Astrocyte (in vitro differentiated cells and primary cell): ENCODE results near the gene OR51G2. TPM values are rescaled to one million over a fixed set of nuclear protein-coding genes. Genes with fewer than 3 reads are reported as not detected.

ENCODE experiments used
- DNase-seq: peaks from one replicate; pipeline ENCODE4 v3.0.0-alpha.2; 2010; ENCODE audit warnings: low read depth
- FAIRE-seq: peaks from 2 replicates; lab custom pipeline; 2011; peaks lifted over from hg19 to GRCh38; lab: Jason Lieb, UNC
- H2AFZ ChIP-seq: 2 replicates; pipeline ENCODE4 v1.6.0; 2012; ENCODE audit warnings: low read depth, low read length, inconsistent platforms
- H3K27ac ChIP-seq: 2 replicates; pipeline ENCODE4 v1.5.1; 2011; ENCODE audit warnings: low read depth, low read length, inconsistent platforms
- H3K27me3 ChIP-seq: 2 replicates; pipeline ENCODE4 v1.6.0; 2011; ENCODE audit warnings: low read length, inconsistent platforms; ENCODE audit not compliant: insufficient read depth
- H3K36me3 ChIP-seq: 2 replicates; pipeline ENCODE4 v1.5.1; 2011; ENCODE audit warnings: low read length, inconsistent platforms; ENCODE audit not compliant: insufficient read depth
- H3K4me1 ChIP-seq: 2 replicates; pipeline ENCODE4 v1.5.1; 2011; ENCODE audit warnings: low read length, inconsistent platforms; ENCODE audit not compliant: insufficient read depth
- H3K4me2 ChIP-seq: 2 replicates; pipeline ENCODE4 v1.6.0; 2012; ENCODE audit warnings: low read length, inconsistent platforms
- H3K4me3 ChIP-seq: 2 replicates; pipeline ENCODE4 v1.5.1; 2011; ENCODE audit warnings: low read depth, mild to moderate bottlenecking, low read length, inconsistent platforms; ENCODE audit not compliant: insufficient read depth
- H3K79me2 ChIP-seq: 2 replicates; pipeline ENCODE4 v1.6.0; 2012; ENCODE audit warnings: mild to moderate bottlenecking, low read length, inconsistent platforms; ENCODE audit not compliant: insufficient read depth
- H3K9ac ChIP-seq: 2 replicates; pipeline ENCODE4 v1.6.0; 2012; ENCODE audit warnings: mild to moderate bottlenecking, low read length, inconsistent platforms
- H3K9me3 ChIP-seq: 2 replicates; pipeline ENCODE4 v1.5.1; 2012; ENCODE audit warnings: low read depth, mild to moderate bottlenecking, low read length, inconsistent platforms; ENCODE audit not compliant: insufficient read depth
- H4K20me1 ChIP-seq: 2 replicates; pipeline ENCODE4 v1.6.0; 2012; ENCODE audit warnings: low read length, inconsistent platforms; ENCODE audit not compliant: insufficient read depth
- H3K27ac Mint-ChIP-seq: one replicate; pipeline ENCODE4 v1.8.0; 2021; ENCODE audit warnings: mild to moderate bottlenecking, mixed read lengths; ENCODE audit not compliant: unreplicated experiment
- H3K27me3 Mint-ChIP-seq: one replicate; pipeline ENCODE4 v1.8.0; 2021; ENCODE audit warnings: low read depth, mixed read lengths; ENCODE audit not compliant: unreplicated experiment
- H3K36me3 Mint-ChIP-seq: one replicate; pipeline ENCODE4 v1.8.0; 2021; ENCODE audit warnings: low read depth, mixed read lengths; ENCODE audit not compliant: unreplicated experiment
- H3K4me1 Mint-ChIP-seq: one replicate; pipeline ENCODE4 v1.8.0; 2021; ENCODE audit warnings: low read depth, mixed read lengths; ENCODE audit not compliant: unreplicated experiment
- H3K4me3 Mint-ChIP-seq: one replicate; pipeline ENCODE4 v1.8.0; 2021; ENCODE audit warnings: mild to moderate bottlenecking, moderate library complexity, mixed read lengths; ENCODE audit not compliant: unreplicated experiment
- H3K9me3 Mint-ChIP-seq: one replicate; pipeline ENCODE4 v1.8.0; 2021; ENCODE audit warnings: mild to moderate bottlenecking, mixed read lengths; ENCODE audit not compliant: unreplicated experiment
- EZH2 ChIP-seq: IDR thresholded peaks from 2 replicates; pipeline ENCODE4 v1.6.1; 2012; ENCODE audit warnings: mild to moderate bottlenecking, low read length, inconsistent platforms; ENCODE audit not compliant: insufficient read depth
- total RNA-seq: library from RNA; stranded (reverse); gene quantifications from 2 replicates; pipeline ENCODE4 v1.2.1, GENCODE V29; 2021
- TF ChIP-seq, protein P1 (sequence below): IDR thresholded peaks from 2 replicates; pipeline ENCODE4 v1.5.1; 2011; ENCODE audit warnings: low read depth, mild to moderate bottlenecking, inconsistent platforms, low read length, moderate library complexity; ENCODE audit not compliant: insufficient read depth

Gene OR51G2
- total RNA-seq, 1 donor from 2014 or later: not detected

DNA sequence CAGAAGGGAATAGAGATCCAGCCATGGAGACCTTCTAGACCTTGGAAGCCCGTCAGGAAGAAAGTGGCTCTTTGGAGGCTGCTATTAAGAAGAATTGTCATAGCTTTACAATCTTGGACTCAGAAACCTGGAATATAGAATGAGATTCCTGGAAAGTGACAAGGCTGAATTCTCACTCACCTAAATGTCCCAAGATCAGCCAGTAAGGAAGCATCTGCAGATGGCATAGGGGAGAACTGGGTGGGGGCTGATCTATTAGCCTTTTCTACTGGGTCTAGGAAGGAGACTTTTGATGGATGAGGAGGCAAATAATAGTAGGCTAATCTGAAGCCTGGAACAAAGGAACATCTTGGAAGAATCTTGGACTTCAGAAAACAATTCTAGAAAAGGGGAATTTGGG lies 5.1 kb upstream of the OR51G2 start, which contains the start of gene OR51G1:
Gene OR51G1 (minus strand): TSS at position 101 of the 400 bp plus-strand sequence. CDS start 0 bp downstream, at position 101.
- H3K4me1 ChIP-seq: no peaks in the 10 kb centered on the region
- Mint-ChIP-seq H3K27ac (no peak within 1 kb of the TSS), H3K27me3 (peaks cover 10% of the 10 kb centered on the region), H3K36me3 (no peaks in the 10 kb centered on the region), H3K9me3 (no peaks in the 10 kb centered on the region), H3K4me3 (no peak within 1 kb of the TSS), H3K4me1 (no peaks in the 10 kb centered on the region)
- no peak within 1 kb of the TSS for H3K4me2 ChIP-seq
- no peaks in the 10 kb centered on the region for H4K20me1 ChIP-seq
- H3K27ac ChIP-seq: no peak within 1 kb of the TSS
- H3K27me3 ChIP-seq: no peaks in the 10 kb centered on the region
- FAIRE-seq: no peak
- H3K79me2 ChIP-seq: no peaks in the 10 kb centered on the region
- H3K9me3 ChIP-seq: no peaks in the 10 kb centered on the region
- H3K9ac ChIP-seq: no peak within 1 kb of the TSS
- no peak within 1 kb of the TSS for H2AFZ ChIP-seq
- H3K36me3 ChIP-seq: no peaks in the 10 kb centered on the region
- no peak for TF ChIP-seq EZH2
- TF ChIP-seq, protein P1, sequence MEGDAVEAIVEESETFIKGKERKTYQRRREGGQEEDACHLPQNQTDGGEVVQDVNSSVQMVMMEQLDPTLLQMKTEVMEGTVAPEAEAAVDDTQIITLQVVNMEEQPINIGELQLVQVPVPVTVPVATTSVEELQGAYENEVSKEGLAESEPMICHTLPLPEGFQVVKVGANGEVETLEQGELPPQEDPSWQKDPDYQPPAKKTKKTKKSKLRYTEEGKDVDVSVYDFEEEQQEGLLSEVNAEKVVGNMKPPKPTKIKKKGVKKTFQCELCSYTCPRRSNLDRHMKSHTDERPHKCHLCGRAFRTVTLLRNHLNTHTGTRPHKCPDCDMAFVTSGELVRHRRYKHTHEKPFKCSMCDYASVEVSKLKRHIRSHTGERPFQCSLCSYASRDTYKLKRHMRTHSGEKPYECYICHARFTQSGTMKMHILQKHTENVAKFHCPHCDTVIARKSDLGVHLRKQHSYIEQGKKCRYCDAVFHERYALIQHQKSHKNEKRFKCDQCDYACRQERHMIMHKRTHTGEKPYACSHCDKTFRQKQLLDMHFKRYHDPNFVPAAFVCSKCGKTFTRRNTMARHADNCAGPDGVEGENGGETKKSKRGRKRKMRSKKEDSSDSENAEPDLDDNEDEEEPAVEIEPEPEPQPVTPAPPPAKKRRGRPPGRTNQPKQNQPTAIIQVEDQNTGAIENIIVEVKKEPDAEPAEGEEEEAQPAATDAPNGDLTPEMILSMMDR: no peak
- H3K4me3 ChIP-seq: no peak within 1 kb of the TSS
- no peak for DNase-seq

DNA sequence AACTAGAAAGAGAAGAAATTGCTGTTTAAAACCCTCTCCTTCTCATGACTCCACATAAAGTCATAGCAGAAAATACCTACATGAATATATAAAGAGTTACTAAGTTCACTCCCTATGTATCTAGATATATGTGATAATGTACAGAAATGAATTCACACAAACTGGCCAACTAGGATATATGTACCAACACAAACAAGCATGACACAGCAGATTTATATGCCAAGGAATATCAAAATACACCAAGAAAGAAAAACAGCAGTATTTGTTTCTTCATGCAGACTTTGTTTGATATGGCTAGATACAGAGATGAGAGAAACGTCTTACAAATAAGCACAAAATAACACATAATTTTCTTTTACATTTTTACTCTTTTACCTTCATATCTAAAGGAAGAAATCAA lies 3.2 kb upstream of the OR51G2 start:
- H2AFZ ChIP-seq: no peak overlapping the region
- no peak overlapping the region for H3K4me3 Mint-ChIP-seq
- H3K27me3 Mint-ChIP-seq: peaks cover 10% of the 10 kb centered on the region
- H3K79me2 ChIP-seq: no peaks in the 10 kb centered on the region
- no peaks in the 10 kb centered on the region for H3K36me3 Mint-ChIP-seq
- no peaks in the 10 kb centered on the region for H3K36me3 ChIP-seq
- no peak overlapping the region for H3K27ac ChIP-seq
- no peak overlapping the region for H3K9ac ChIP-seq
- no peaks in the 10 kb centered on the region for H3K9me3 ChIP-seq
- H3K4me3 ChIP-seq: no peak overlapping the region
- no peaks in the 10 kb centered on the region for H3K4me1 Mint-ChIP-seq
- no peaks in the 10 kb centered on the region for H4K20me1 ChIP-seq
- H3K4me1 ChIP-seq: no peaks in the 10 kb centered on the region
- no peaks in the 10 kb centered on the region for H3K9me3 Mint-ChIP-seq
- no peak for TF ChIP-seq EZH2
- TF ChIP-seq, protein P1: no peak
- H3K4me2 ChIP-seq: no peak overlapping the region
- H3K27me3 ChIP-seq: no peaks in the 10 kb centered on the region
- DNase-seq: no peak
- H3K27ac Mint-ChIP-seq: no peak overlapping the region
- no peak for FAIRE-seq

DNA sequence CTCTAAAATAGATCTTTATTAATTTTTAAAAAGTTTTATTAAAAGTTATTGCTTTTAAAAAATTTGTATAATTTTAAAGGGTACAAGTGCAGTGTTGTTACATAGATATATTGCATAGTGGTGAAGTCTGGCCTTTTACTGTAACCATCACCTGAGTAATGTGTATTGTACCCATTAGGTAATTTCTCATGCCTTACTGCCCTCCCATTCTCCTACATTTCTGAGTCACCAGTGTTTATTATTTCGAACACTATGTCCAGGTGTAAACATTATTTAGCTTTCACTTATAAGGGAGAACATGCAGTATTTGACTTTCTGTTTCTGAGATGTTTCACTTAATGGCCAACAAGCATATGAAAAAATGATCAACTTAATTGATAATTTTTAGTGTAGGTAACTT lies 2.6 kb upstream of the OR51G2 start:
- Histone ChIP-seq H3K36me3 (no peaks in the 10 kb centered on the region), H3K4me3 (no peak overlapping the region), H3K27me3 (no peaks in the 10 kb centered on the region), H3K4me2 (no peak overlapping the region), H3K27ac (no peak overlapping the region), H3K4me1 (no peaks in the 10 kb centered on the region), H3K9me3 (no peaks in the 10 kb centered on the region), H4K20me1 (no peaks in the 10 kb centered on the region), H3K9ac (no peak overlapping the region), H3K79me2 (no peaks in the 10 kb centered on the region), H2AFZ (no peak overlapping the region)
- H3K4me1 Mint-ChIP-seq: peaks cover under 1% of the 10 kb centered on the region
- DNase-seq: no peak
- H3K36me3 Mint-ChIP-seq: no peaks in the 10 kb centered on the region
- no peaks in the 10 kb centered on the region for H3K9me3 Mint-ChIP-seq
- H3K27me3 Mint-ChIP-seq: peaks cover 10% of the 10 kb centered on the region
- no peak overlapping the region for H3K4me3 Mint-ChIP-seq
- TF ChIP-seq, protein P1: no peak
- TF ChIP-seq EZH2: no peak
- FAIRE-seq: no peak
- no peak overlapping the region for H3K27ac Mint-ChIP-seq
